Activated effector memory CD4-positive, alpha-beta T cell treated with Interleukin-2 at 50 U/mL for 16 hours (primary cell): Measurements from ENCODE around the gene USP15.
"Not testable (repeated sequence)": the region's sequence is repeated elsewhere in the genome, so short reads cannot be mapped to it uniquely, and the experiment has no call there.

ENCODE experiments used
- DNase-seq: peaks from one replicate; pipeline ENCODE4 v3.0.0-alpha.2; 2020

USP15 gene

DNA sequence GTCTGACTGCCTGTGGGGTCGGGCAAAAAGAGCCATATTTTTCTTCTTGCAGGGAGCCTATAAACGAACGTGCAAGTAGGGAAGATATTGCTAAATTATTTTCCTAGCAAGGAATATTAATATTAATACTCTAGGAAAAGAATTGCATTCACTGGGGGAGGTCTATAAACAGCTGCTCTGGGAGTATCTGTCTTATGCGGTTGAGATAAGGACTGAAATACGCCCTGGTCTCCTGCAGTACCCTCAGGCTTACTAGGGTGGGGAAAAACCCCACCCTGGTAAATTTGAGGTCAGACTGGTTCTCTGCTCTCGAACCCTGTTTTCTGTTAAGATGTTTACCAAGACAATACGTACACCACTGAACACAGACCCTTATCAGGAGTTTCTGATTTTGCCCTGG is 203.0 kb downstream of the USP15 start:
- not testable (repeated sequence) for DNase-seq
